Cerebellar nuclear complex (tissue), 1 donor: ENCODE data around the gene COPS9.

ENCODE experiments used
- DNase-seq, 2 experiments: peaks; one replicate each; lab custom pipeline; 2025; lab: John Stamatoyannopoulos, UW

COPS9 gene

GRCh38 chr2:240136013-240136670 lies at the start of gene COPS9:
Gene COPS9 (minus strand): TSS chr2:240136305. CDS start chr2:240136284, 21 bp downstream.
- peak in 1 of 2 experiments; percentile 16 for DNase-seq

DNA sequence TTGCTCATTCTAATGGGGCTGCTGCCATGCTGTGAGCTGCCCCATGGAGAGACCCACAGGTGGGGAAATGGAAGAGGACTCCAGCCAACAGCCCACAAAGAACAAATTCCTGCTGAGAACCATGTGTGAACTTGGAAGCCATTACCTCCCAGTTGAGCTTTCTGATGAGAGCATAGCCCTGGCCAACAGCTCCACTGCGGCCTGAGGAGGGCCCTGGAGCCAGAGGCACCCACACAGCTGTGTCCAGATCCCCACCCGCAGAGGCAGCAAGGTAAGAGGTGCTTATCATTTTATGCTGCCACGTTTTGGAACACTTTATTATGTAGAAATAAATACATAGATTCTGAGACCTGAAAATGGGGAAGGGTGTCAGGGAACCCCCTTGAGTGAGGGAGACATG lies 48.6 kb upstream of the COPS9 start:
- no peak for DNase-seq

- no peak for DNase-seq
Measured at GRCh38 chr2:240183875-240184590, 47.9 kb upstream of the COPS9 start.

GRCh38 chr2:240183006-240183874 lies 47.1 kb upstream of the COPS9 start:
- DNase-seq, result no peak

GRCh38 chr2:240182476-240182875 lies 46.4 kb upstream of the COPS9 start:
- DNase-seq, result no peak

DNA sequence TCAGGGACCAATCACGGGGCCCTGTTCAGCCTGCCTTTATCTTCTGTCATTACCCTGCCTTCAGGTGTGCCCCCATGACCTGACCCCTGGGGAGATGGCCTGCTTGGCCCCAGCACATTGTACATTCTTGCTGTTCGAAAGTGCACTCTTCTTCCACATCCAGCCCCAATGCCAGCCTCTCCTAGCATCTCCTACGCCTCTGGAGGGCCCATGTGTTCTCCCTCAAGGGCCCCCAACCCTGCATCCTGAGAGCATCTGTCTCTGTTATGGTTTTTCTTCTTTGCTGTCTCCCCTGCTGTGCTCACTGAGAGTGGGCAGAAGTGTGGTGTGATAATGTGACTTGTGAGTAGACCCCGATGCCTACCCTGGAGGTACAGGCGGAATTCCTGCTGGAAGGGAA lies 45.9 kb upstream of the COPS9 start:
- no peak for DNase-seq

DNA sequence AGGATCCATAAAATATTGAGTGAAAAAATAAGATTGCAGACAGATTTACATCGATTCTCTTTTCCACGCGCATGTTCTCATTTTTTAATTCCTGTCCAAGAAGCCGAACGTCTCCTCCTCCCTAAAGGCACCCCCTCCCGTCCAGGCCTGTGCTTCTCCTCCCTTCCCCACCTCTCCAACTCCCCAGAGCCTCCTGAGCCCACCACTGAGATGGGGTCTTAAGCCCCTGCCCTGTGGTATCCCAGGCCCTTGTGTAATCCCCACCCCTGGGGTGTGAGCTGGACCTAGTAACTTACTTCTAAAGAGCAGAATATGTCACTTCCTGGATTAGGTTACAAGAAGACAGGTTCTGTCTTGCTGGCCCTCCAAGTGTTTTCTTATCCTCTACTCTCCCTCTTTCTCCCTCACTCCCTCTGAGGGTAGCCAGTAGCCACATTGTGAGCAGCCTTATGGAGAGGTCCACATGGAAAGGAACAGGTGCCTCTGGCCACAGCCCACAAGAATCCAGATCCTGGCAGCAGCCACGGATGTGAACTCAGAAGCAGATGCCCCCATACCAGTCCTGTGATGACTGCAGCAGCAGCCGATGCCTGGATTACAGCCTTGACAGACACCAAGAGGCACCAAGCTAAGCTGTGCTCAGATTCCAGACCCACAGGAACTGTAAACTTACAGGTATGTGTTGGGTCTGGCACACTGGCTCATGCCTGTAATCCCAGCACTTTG lies 44.0 kb upstream of the COPS9 start:
- DNase-seq, result no peak

DNA sequence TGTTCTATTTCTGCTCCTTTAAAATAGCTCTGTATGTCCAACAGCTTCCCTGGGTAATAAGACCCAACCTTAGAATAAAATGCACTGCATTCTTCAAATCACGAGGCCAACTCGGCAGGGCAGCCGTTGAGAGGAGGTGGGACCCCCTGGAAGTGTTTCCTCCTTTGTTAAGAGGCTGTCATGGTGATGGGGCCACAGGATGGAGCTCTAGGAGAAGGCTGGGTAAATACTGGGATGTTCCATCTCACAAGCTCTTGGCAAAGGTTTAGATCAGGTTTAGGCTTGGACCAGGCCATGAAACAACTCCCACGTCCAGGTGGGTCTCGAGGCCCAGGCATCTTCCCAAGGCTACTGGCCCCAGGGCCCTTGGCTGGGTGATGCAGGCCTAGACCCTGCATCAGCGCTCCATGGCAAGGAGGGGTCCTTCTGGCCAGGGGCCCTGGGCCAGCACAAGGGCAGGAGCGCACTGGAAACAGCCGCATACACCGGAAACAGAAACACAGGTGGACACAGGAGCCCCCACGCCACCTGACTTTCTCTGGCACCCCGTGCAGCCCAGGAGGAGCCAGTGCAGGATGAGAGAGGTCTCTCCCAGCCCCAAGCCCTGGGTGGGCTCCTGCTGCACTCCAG lies 43.2 kb upstream of the COPS9 start:
- DNase-seq, result no peak

- no peak for DNase-seq
Measured at GRCh38 chr2:240178564-240178963, 42.5 kb upstream of the COPS9 start.

DNA sequence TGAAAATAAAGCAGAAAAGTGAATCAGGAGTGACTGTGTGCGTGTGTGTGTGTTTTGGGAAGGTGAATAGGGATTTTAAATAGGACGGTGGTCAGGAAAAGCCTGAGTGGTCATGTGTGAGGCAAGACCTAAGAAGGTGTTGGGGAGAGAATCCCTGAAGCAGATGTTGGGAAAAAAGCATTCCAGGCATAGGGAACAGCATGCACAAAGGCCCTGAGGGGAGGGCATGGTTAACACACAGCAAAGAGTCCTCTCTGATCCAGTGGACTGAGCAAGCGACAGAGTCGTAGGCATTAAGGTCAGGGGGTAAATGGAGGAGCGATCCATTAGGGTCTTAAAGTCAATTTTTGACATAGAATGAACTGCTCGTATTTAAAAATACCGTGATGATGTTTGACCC lies 38.4 kb upstream of the COPS9 start:
- no peak for DNase-seq

- DNase-seq, result no peak
Measured at GRCh38 chr2:240172071-240172895, 36.2 kb upstream of the COPS9 start.

GRCh38 chr2:240170883-240171282 lies 34.8 kb upstream of the COPS9 start:
- no peak for DNase-seq

- DNase-seq, result no peak
Measured at GRCh38 chr2:240170354-240170735, 34.2 kb upstream of the COPS9 start.

DNA sequence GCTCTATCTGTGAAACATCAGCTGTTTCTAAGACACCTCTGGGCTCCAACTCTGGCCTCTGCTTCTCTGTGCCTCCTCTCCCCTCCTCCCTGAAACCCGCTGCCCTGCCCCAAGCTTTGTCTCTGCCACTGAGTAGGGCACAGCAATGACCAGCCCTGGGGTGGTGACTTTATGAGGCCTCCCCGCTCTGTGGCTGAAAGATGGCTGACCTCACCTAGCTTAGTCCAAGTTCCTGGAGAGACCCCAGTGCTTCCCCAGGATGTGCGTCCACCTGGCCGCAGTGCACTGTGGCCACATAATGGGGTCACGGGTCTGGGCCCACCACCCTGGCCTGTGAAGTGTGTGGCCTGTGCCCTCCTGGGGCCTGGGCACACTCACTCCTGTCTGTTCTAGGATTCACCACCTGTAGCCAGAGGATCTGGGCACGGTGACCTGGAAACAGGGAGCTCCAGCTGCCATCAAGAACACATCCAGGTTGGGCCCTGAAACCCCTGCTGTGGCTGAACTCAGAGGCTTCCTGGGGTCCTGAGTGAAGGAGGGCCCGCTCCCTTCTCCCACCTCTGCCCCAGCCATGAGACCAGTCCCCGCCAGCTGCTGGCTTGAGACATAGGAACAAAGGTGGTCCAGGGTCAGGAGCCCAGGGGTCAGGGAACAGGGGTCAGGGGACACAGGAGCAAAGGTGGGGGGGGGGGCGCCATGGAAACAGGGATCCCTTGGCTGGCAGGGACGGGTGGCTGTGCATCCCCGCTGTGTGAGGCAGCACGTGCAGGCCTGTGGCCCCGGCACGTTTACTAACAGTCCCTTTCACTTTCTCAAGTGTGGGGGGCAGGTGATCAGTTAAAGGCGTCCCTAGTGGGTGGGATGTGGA lies 33.6 kb upstream of the COPS9 start:
- no peak for DNase-seq

DNA sequence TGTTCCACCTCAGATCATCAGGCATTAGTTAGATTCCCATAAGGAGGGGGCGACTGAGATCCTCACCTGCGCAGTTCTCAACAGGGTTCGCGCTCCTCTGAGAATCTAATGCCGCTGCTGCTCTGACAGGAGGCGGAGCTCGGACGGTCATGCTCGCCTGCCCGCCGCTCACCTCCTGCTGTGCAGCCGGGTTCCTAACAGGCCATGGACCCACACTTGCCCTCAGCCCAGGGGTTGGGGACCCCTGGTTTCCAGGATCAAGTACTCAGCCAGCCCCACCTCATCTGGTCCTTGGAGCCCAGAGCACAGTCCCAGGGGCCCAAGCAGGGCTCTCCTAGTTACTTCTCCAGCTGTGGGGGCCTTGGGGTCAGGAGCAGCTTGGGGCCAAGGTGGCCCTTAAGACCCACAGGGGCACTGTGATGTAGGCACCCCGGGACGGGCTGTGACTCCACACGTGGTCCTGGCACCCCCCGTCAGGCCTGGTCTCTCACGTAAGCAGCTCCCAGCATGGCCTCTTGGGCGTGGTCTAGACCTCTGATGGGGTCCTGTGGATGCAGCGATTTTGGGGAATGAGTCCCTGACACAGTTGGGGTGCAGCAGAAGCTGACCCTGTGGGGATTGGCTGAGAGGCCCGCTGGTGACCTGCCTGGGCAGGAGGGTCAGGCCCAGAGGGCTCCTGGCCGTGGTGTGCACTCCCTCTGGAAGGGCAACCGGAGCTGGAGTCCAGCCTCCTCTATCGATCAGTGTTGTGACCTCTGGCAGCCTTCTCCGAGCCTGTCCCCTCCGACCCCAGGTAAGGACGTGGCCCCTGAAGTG lies 32.6 kb upstream of the COPS9 start:
- no peak for DNase-seq

GRCh38 chr2:240168041-240168440 lies 31.9 kb upstream of the COPS9 start:
- DNase-seq, result no peak

DNA sequence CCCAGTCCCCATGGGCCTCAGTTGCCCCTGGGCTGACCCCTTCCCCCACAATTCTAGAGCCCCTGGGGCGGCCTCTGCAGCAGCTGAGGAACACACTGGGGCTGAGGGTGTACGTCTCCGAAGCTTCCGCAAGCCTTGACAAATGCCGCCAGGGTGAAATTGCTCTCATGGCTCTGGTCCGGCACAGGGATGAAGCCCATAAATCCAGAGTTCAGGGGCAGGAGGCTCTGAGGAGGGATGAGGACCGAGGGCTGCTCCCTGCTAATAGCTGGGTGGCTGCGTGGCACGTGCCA lies 31.4 kb upstream of the COPS9 start:
- no peak for DNase-seq

- DNase-seq, result no peak
Measured at GRCh38 chr2:240166761-240167587, 30.9 kb upstream of the COPS9 start.
